Measurements from ENCODE around the gene DTX3.

Gene DTX3

DNA sequence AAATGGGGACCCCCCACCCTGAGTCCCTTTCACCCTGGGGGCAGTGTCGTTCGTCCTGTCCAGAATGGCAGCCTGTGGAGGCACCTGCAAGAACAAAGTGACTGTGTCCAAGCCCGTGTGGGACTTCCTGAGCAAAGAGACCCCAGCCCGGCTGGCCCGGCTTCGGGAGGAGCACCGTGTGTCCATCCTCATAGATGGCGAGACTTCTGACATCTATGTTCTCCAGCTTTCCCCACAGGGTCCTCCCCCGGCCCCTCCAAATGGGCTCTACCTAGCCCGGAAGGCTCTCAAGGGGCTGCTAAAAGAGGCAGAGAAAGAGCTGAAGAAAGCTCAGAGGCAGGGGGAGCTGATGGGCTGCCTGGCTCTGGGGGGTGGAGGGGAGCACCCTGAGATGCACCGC lies 2.2 kb downstream of the DTX3 start:
- TF ChIP-seq, protein P1, sequence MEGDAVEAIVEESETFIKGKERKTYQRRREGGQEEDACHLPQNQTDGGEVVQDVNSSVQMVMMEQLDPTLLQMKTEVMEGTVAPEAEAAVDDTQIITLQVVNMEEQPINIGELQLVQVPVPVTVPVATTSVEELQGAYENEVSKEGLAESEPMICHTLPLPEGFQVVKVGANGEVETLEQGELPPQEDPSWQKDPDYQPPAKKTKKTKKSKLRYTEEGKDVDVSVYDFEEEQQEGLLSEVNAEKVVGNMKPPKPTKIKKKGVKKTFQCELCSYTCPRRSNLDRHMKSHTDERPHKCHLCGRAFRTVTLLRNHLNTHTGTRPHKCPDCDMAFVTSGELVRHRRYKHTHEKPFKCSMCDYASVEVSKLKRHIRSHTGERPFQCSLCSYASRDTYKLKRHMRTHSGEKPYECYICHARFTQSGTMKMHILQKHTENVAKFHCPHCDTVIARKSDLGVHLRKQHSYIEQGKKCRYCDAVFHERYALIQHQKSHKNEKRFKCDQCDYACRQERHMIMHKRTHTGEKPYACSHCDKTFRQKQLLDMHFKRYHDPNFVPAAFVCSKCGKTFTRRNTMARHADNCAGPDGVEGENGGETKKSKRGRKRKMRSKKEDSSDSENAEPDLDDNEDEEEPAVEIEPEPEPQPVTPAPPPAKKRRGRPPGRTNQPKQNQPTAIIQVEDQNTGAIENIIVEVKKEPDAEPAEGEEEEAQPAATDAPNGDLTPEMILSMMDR (IDR thresholded peaks at IDR 0.05): no peak
- no peak for DNase-seq (ENCODE audit: low spot score)
- Histone ChIP-seq H3K4me3 (no peak overlapping the region), H3K27ac (no peak overlapping the region)

DNA sequence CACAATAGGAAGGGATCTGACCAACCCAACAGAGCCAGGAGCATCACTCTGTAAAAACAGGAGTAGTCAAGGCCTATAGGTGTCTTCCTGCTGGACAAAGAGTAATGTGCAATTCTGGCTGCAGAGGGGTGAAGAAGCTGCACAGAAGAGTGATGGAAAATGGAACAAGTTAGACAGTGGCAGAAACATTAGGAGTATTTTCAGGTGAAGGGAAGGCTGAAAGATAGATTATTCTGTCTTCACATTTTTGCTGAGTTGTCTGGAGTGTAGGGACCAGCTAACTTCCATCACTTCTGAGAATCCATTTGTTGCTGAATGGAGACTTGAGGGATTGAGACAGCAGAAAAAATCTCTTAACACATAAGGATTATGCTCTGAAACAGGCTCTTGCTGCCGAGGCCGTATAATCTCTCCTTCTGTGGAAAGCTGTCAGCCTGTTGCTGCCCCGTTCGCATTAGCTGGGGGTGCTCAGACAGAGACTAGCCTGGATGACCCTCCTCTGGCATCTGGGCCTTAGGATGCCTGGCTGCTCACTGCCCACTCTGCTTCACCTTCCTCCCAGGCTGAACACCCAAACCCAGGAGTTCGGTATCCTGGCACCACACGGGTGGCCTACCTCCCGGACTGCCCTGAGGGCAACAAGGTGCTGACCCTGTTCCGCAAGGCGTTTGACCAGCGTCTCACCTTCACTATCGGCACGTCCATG lies 3.5 kb downstream of the DTX3 start:
- Histone ChIP-seq H3K27ac (peak overlapping the region in 1 of 2 donors; percentile 97), H3K4me3 (no peak overlapping the region)
- TF ChIP-seq, protein P1 (IDR thresholded peaks at IDR 0.05): no peak
- DNase-seq (ENCODE audit: low spot score): no peak

DNA sequence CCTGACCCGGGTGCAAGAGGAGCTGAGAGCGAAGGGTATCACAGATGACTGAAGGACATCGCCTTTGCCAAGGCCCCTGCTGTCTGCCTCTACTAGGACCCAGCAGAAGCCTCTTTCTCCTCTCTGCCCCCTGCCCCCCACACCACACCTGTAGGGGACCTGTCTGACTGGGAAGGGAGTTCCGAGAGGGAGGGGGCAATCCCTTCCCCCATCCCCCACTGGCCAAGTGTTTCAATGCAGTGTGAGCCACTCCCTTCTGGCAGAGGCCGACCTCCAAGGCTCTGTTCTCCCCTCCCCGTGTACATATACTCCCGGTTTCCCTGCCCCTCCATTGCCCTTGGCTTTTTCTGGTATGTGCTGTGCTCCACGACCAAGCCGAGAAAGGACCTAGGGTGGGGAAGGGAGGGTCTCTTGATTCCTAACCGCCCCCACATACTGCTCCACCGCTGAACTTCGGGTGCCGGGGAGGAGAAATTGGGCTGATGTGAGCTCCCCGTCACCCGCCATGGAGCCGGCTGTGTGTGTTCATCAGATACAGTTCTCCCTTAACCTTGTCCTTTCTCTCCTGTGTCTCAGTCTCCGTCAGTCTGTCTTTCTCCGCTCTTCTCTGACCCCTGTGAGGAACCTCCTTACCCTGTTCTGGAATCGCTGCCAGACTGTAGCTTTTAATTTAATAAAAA lies 4.6 kb downstream of the DTX3 start:
- H3K4me3 ChIP-seq: peak overlapping the region; percentile 86
- DNase-seq (ENCODE audit: low spot score): peak; percentile 71
- TF ChIP-seq, protein P1 (IDR thresholded peaks at IDR 0.05): no peak
- H3K27ac ChIP-seq: peak overlapping the region; percentile 97 to 98

DNA sequence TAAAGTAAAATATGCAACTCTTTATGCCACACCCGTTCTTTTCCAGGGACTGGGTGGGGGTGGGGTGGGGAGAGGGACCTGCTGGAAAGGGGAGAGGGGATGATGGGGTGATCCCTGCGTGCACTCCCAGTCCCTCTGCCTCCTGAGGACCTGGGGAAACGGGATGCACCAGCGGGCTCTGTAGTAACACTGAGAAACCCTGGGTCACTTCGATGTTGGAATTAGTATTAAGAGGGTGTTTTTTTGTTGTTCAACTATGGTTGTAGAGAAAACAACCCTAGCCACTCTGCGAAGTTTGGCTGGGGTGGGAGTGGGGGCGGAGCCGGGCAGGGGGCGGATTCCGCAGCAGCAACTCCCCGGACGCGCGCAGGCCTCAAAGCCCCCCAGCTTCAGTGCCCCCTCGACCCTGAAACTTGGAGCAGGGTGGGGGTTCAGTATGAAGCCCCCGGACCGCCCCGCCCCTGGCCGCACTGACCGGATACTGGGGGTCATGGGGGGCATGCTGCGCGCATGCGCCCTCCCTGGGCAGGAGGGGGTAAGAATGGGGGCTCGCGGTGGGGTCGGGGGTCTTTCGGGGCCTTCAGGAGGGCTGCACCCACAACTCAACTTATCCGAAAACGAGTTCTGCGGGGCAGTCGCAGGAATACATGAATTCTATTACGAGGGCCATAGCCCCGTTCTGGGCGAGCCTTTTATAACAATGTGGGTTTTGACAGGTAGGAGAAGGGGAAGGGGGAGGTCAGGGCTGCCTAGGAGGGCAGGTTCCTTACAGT lies 5.3 kb downstream of the DTX3 start:
- H3K27ac ChIP-seq: peak overlapping the region; percentile 97 to 98
- H3K4me3 ChIP-seq: peak overlapping the region; percentile 86
- TF ChIP-seq, protein P1 (IDR thresholded peaks at IDR 0.05): no peak
- DNase-seq (ENCODE audit: low spot score): peak; percentile 75

DNA sequence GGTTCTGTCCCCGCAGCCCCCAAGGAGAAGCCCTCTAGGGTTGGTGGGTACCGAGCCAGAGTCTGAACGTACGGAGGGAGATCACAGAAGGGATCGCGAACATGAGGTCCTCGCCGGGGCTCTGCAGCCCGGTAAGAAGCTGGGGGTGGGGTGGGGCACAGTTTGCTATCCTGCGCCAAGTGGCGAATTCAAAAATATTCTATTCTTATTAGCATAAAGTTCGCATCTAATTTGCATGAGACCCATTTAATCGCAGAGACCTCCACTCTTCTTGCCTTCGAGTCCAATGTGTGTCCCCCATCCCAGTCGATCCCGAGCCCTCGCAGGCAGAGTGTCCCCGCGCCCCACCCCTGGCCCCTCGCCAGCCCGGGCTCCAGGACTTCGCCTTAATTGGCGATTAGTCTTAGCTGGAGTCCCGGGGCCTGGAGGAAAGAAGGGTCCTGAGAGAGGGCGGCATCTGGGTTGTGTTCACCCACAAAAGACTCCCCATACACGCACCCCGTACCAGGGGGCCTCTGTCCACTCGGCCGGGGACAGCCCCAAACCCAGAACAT lies 6.0 kb downstream of the DTX3 start:
- Histone ChIP-seq H3K27ac (peak overlapping the region; percentile 97 to 98), H3K4me3 (peak overlapping the region; percentile 86)
- TF ChIP-seq, protein P1 (IDR thresholded peaks at IDR 0.05): no peak
- peak; percentile 85 for DNase-seq (ENCODE audit: low spot score)

DNA sequence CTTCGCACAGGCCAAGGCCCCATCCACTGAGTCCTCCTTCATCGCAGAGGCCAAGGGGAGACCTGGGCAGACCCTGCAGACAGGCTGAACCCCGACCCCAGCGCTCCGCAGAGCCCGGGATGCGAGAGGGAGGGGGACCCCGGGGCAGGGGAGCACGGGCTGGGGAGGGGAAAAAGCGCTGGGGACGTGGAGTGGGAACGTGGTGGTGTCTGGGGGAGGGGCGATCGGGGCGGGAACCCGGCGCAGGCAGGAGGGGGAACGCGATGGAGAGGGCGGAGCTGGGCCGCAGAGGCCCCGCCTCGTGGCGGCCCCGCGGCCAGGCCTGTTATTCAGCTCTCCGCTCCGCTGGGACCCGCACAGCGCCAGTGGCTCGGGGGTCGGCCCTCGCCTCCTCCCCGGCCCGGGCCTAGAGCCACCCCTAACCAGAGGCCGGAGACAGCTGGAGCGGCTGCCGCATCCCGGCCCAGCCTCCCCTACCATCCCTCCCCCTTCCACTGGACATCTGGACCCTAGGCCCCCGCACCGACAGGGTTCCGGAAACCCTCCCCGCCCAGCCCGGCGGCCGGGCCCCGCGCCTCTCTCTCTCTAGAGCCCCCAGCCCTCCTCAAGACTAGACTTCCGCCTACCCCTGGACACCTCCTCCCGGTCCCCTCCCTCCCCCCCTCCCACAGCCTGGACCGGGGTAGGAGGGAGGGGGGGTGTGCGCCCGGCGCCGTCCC lies 6.6 kb downstream of the DTX3 start, which contains the start of gene ARHGEF25:
ARHGEF25 (plus strand) TSS at position 328 of the 719 bp plus-strand sequence. CDS start 460 bp downstream, outside the sequence.
- peak within 1 kb of the TSS; percentile 86 for H3K4me3 ChIP-seq

More for the DNA sequence above, 6.6 kb downstream of the DTX3 start, which contains the start of gene ARHGEF25:
- TF ChIP-seq, protein P1 (IDR thresholded peaks at IDR 0.05): no peak
- H3K27ac ChIP-seq: peak within 1 kb of the TSS; percentile 97 to 98
- DNase-seq (ENCODE audit: low spot score): peak; percentile 86
